ENCODE measurements around the gene PLEKHD1.
A peak's percentile ranks its signal among the peaks of the same experiment; 100 is the strongest.

PLEKHD1 gene

DNA sequence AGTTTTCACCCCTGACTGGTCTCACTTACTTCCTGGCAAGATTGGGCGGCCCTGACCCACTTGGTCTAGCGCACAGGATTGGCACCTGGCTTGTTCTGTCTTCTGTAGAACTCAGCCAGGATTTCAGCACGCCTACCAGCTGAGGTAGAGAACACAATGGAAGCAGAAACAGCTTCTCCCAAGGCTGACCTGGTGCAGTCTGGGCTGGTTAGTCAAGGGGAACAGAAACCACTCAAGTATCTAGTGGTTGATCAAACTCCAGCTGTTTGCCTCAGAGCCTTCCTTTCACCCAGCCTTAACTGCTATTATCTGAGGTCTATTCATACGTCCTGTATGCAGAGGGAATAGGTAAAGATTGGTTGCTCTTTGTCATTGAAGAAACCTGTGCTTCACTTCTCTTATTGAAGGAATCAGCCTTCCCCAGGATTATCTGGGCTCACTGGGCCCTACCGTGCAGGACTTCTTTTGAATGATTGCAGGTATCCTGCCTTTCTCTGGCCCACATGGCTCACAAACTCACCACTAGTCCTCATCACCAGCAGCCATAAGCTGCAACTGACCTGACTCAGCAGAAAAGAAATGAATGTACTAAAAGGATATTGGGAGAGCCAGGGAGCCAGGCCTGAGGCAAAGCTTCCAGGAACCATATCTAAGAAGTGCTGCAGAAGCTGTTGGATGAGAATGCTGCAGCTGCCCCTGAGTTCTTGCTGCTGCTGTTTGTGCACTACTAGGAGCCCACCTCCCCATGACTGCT is 2.5 kb upstream of the PLEKHD1 start:
- TF ChIP-seq, protein P1, sequence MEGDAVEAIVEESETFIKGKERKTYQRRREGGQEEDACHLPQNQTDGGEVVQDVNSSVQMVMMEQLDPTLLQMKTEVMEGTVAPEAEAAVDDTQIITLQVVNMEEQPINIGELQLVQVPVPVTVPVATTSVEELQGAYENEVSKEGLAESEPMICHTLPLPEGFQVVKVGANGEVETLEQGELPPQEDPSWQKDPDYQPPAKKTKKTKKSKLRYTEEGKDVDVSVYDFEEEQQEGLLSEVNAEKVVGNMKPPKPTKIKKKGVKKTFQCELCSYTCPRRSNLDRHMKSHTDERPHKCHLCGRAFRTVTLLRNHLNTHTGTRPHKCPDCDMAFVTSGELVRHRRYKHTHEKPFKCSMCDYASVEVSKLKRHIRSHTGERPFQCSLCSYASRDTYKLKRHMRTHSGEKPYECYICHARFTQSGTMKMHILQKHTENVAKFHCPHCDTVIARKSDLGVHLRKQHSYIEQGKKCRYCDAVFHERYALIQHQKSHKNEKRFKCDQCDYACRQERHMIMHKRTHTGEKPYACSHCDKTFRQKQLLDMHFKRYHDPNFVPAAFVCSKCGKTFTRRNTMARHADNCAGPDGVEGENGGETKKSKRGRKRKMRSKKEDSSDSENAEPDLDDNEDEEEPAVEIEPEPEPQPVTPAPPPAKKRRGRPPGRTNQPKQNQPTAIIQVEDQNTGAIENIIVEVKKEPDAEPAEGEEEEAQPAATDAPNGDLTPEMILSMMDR (conservative IDR thresholded peaks at IDR 0.05; ENCODE audit: low read length), result no peak
- DNase-seq (ENCODE audit: low read depth), result no peak
- no peak overlapping the region for H3K4me3 ChIP-seq (ENCODE audit: low read length)

DNA sequence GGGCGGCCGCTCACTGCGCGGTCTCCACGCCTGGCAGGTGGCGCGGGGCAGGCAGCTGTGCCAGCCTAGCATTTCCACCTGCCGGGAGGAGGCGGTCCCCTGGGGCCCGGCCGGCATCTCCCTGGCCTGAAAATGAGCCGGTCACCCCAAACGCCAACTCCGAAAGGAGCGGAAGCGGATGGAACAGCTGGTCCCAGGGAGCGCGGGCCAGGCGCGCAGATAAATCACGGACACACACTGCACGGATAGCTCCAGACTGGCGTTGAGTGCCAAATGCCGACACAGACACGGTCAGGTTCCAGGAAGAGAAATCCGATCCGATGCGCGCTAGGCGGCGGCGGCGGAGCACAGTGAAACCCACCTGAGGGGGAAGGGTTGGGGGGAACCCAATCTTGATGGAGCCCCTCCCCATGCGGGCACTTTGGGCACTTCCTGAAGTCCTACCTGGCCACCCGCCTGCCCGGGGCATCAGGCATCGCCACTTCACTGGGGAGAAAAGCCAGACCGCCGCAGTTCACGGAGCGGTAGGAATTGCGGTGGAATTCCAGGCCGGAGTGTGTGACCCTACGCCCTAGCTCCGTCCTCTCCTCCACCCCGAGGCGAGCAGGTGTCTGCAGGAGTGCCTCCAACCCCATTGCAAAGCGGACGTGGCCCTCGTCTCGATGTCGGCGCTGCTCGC is 624 bp upstream of the PLEKHD1 start:
- TF ChIP-seq, protein P1 (conservative IDR thresholded peaks at IDR 0.05; ENCODE audit: low read length), result no peak
- DNase-seq (ENCODE audit: low read depth), result peak; percentile 24
- peak overlapping the region; percentile 29 for H3K4me3 ChIP-seq (ENCODE audit: low read length)

DNA sequence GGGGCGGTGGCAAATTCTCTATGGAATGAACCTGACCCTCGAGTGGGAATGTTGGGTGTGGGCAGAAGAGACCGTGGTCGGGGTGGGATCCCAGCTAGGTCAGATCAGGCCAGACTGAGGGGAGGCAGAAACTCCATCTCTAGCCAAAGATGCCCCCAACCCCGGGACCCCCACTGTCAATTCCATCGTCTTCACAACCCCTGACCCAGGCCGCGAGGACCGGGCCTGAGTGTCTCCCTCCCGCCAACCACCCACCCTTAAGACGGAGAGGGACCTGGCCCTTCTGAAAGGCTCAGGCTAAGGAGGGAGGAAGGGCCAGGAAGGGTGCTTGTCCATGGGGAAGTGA is 760 bp downstream of the PLEKHD1 start:
- DNase-seq (ENCODE audit: low read depth), result no peak
- H3K4me3 ChIP-seq (ENCODE audit: low read length), result no peak overlapping the region
- TF ChIP-seq, protein P1 (conservative IDR thresholded peaks at IDR 0.05; ENCODE audit: low read length), result no peak

DNA sequence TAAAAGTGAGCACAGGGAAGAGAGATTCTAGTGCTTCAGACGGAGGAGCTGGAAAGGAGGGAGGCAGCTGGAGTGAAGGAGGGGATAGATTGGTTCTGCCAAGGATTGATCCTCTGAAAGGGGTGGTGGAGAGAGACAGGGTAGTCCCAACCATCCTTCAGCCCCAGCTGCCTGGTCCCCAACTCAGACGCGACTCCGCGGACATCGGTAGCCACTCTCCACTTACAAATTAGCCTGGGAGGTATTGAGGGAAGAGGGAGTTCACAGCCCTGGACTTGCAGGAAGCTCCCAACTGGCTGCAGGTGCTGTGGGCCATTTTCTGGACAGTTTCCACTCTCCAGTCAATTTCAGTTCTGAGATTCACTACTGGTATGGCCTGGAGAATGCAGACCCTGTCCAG is 1.2 kb downstream of the PLEKHD1 start:
- TF ChIP-seq, protein P1 (conservative IDR thresholded peaks at IDR 0.05; ENCODE audit: low read length), result no peak
- H3K4me3 ChIP-seq (ENCODE audit: low read length), result no peak overlapping the region
- DNase-seq (ENCODE audit: low read depth), result no peak

DNA sequence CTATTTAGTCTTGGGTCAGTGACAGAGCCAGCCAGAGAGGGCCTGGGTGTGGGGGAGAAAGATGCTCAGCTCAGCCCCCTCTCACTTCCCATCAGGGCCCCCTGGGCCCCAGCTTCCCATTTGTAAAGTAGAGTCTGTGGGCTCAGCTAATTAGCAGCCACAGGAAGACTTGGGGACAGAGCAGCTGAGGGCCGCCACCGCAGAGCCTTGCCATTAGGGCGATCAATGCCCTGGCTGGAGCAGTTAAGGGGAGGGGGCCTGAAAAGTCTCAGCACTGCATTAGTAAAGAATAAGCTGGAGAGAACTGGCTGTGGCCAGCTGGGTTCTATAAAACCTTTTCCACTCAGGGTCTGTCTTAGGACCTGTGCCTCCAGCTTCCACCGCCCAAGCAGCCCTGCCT is 2.7 kb downstream of the PLEKHD1 start:
- no peak overlapping the region for H3K4me3 ChIP-seq (ENCODE audit: low read length)
- TF ChIP-seq, protein P1 (conservative IDR thresholded peaks at IDR 0.05; ENCODE audit: low read length), result no peak
- DNase-seq (ENCODE audit: low read depth), result no peak

DNA sequence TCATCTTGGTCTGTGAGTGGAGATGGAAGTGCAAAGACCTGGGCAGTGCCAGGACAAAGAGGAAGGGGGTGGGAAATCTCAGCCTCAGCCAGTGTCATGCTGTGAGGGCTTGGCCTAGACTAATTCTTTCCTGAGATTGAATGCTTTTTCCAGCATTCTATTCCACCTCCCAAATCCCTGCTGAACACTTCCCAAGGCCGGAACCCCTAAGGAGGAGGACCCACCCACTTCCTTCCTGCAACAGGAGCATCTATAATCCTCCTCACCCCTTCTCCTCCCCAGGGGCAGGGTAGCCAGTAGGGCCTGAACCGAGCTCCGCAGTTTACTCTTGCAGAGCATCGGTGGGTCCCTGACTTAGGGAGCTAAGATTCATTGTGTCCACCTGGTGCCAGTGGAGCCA is 3.2 kb downstream of the PLEKHD1 start:
- TF ChIP-seq, protein P1 (conservative IDR thresholded peaks at IDR 0.05; ENCODE audit: low read length), result no peak
- H3K4me3 ChIP-seq (ENCODE audit: low read length), result no peak overlapping the region
- DNase-seq (ENCODE audit: low read depth), result no peak

DNA sequence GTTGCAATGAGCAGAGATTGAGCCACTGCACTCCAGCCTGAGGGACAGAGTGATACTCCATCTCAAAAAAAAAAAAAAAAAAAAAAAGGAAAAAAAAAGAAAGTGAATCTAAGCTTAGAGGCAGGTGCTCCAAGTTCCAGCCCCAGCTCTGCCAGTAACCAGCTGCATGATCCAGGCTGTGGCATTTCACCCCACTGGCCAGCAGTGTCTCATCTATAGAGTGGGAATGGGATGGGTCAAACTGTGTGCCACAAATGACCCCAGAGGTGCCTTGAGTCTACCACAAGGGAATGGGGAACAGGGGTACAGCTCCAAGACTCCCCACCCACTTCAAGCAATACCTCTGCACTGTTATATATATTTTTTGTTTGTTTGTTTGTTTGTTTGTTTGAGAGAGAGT is 5.0 kb downstream of the PLEKHD1 start:
- DNase-seq (ENCODE audit: low read depth), result no peak
- TF ChIP-seq, protein P1 (conservative IDR thresholded peaks at IDR 0.05; ENCODE audit: low read length), result no peak
- no peak overlapping the region for H3K4me3 ChIP-seq (ENCODE audit: low read length)

All from AG10803 (cell line).